Panc1 (cell line): ENCODE measurements around the gene DCTPP1.

Experiments used
- POLR2AphosphoS5 ChIP-seq: IDR thresholded peaks from 2 replicates; pipeline ENCODE4 v1.6.1; 2012; ENCODE audit warnings: mild to moderate bottlenecking, low read depth, low read length, moderate library complexity
- REST ChIP-seq, 2 experiments: IDR thresholded peaks; 2 replicates each; pipeline ENCODE4 v1.6.1; 2011 to 2012; ENCODE audit warnings: low read depth in 2 of 2, control low read depth in 1 of 2, low read length in 1 of 2, mild to moderate bottlenecking in 1 of 2, moderate library complexity in 1 of 2; ENCODE audit not compliant: insufficient read depth in 1 of 2
- SIN3A ChIP-seq: IDR thresholded peaks from 2 replicates; pipeline ENCODE4 v1.6.1; 2012; ENCODE audit warnings: low read depth, mild to moderate bottlenecking, low read length, moderate library complexity, borderline replicate concordance; ENCODE audit not compliant: insufficient read depth
- TCF7L2 ChIP-seq: IDR thresholded peaks from 2 replicates; pipeline ENCODE4 v1.6.1; 2011; ENCODE audit warnings: mild to moderate bottlenecking, low read depth, low read length, inconsistent platforms
- TF ChIP-seq, protein P1 (sequence below): fragments of 450-650 bp; IDR thresholded peaks from 2 replicates; pipeline ENCODE4 v1.5.1; 2017; ENCODE audit warnings: mild to moderate bottlenecking

DNA sequence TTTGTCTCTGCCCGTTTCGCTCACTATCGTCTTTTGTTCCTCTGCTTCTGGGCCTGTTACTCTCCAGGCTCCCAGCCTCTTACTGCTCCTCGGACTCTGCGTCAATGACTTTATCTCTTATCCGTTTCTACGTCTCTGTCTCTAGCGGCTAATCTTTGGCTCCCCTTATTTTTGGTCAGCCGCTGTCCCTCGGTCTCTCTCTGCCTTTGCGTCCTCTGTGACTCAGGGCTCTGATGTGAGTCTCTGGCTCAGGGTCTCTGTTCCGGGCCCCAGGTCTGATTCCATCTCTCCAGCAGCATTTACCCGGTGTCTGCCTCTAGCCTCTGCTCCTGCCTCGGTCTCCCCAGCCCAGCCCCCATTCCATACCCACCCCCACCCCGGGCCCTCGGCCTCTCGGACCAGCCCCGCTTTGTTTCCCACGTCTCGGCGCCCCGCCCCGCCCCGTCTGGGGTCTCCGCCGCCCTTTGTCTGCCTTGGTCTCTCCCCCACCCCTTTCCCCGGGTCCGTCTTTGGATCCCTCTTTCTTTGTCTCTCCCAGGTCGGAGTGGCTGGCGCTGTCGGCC lies 35.2 kb downstream of the DCTPP1 start:
- TF ChIP-seq POLR2AphosphoS5 (no peak), REST (IDR thresholded peaks at IDR 0.05; ENCODE audit: insufficient read depth in 1 of 2, low read depth in 2 of 2, low read length in 1 of 2) (no peak), TCF7L2 (no peak), SIN3A (no peak)
- TF ChIP-seq, protein P1, sequence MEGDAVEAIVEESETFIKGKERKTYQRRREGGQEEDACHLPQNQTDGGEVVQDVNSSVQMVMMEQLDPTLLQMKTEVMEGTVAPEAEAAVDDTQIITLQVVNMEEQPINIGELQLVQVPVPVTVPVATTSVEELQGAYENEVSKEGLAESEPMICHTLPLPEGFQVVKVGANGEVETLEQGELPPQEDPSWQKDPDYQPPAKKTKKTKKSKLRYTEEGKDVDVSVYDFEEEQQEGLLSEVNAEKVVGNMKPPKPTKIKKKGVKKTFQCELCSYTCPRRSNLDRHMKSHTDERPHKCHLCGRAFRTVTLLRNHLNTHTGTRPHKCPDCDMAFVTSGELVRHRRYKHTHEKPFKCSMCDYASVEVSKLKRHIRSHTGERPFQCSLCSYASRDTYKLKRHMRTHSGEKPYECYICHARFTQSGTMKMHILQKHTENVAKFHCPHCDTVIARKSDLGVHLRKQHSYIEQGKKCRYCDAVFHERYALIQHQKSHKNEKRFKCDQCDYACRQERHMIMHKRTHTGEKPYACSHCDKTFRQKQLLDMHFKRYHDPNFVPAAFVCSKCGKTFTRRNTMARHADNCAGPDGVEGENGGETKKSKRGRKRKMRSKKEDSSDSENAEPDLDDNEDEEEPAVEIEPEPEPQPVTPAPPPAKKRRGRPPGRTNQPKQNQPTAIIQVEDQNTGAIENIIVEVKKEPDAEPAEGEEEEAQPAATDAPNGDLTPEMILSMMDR = no peak
